CD4-positive, alpha-beta T cell treated with Interleukin-4 for 4 hours (primary cell): ENCODE measurements around the gene AGBL1.

Experiments used
- DNase-seq: peaks from one replicate; pipeline ENCODE4 v3.0.0-alpha.2; 2020

AGBL1 gene

GRCh38 chr15:86894269-86894668 is 814.6 kb downstream of the AGBL1 start:
- DNase-seq: no peak

- no peak for DNase-seq
Observed at GRCh38 chr15:86903642-86904421, 824.2 kb downstream of the AGBL1 start.

- DNase-seq: no peak
Observed at GRCh38 chr15:86905625-86906256, 826.1 kb downstream of the AGBL1 start.

GRCh38 chr15:86906376-86906775 is 826.7 kb downstream of the AGBL1 start:
- no peak for DNase-seq

- DNase-seq: no peak
Observed at GRCh38 chr15:86911022-86911421, 831.4 kb downstream of the AGBL1 start.

GRCh38 chr15:86912661-86913060 is 833.0 kb downstream of the AGBL1 start:
- DNase-seq: no peak

- no peak for DNase-seq
Observed at GRCh38 chr15:86915811-86916331, 836.2 kb downstream of the AGBL1 start.

- DNase-seq: no peak
Observed at GRCh38 chr15:86916671-86917360, 837.1 kb downstream of the AGBL1 start.

- no peak for DNase-seq
Observed at GRCh38 chr15:86917361-86917671, 837.6 kb downstream of the AGBL1 start.

GRCh38 chr15:86919581-86919980 is 839.9 kb downstream of the AGBL1 start:
- no peak for DNase-seq

- no peak for DNase-seq
Observed at GRCh38 chr15:86929461-86929860, 849.8 kb downstream of the AGBL1 start.

- no peak for DNase-seq
Observed at GRCh38 chr15:86932456-86932855, 852.8 kb downstream of the AGBL1 start.

- DNase-seq: no peak
Observed at GRCh38 chr15:86935841-86936240, 856.2 kb downstream of the AGBL1 start.

- DNase-seq: no peak
Observed at GRCh38 chr15:86942285-86942684, 862.6 kb downstream of the AGBL1 start.

- no peak for DNase-seq
Observed at GRCh38 chr15:86948719-86949118, 869.0 kb downstream of the AGBL1 start.

- no peak for DNase-seq
Observed at GRCh38 chr15:86959254-86959653, 879.6 kb downstream of the AGBL1 start.

- DNase-seq: no peak
Observed at GRCh38 chr15:86961669-86962068, 882.0 kb downstream of the AGBL1 start.

- no peak for DNase-seq
Observed at GRCh38 chr15:86964271-86964670, 884.6 kb downstream of the AGBL1 start.

- no peak for DNase-seq
Observed at GRCh38 chr15:86968244-86968643, 888.6 kb downstream of the AGBL1 start.

GRCh38 chr15:86969364-86969763 is 889.7 kb downstream of the AGBL1 start:
- no peak for DNase-seq

GRCh38 chr15:86973284-86973844 is 893.7 kb downstream of the AGBL1 start:
- DNase-seq: no peak

GRCh38 chr15:86988033-86988432 is 908.4 kb downstream of the AGBL1 start:
- no peak for DNase-seq

GRCh38 chr15:87021751-87022150 is 942.1 kb downstream of the AGBL1 start:
- DNase-seq: no peak
